ENCODE measurements around the gene TSPAN9.

DNA sequence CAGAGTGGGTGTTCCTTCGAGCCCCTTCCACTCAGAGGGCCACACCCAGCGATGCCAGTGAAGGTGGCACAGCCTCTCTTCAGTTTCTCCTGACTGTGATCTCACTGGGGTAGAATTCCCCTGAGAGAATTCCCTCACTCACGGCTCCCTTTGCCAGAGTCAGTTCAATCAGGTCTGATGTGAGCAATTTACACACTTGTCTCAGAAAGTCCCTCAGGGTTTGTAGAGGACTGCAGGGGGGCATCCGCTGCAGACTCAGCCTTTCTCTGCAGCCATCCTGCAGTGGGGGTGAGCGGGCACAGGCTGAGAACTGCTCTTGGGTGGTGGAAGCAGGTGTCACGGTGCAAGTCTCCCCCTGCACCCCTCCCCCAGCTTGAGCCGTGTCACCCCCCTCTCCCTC is 208.4 kb downstream of the TSPAN9 start:
- TF ChIP-seq, protein P1, sequence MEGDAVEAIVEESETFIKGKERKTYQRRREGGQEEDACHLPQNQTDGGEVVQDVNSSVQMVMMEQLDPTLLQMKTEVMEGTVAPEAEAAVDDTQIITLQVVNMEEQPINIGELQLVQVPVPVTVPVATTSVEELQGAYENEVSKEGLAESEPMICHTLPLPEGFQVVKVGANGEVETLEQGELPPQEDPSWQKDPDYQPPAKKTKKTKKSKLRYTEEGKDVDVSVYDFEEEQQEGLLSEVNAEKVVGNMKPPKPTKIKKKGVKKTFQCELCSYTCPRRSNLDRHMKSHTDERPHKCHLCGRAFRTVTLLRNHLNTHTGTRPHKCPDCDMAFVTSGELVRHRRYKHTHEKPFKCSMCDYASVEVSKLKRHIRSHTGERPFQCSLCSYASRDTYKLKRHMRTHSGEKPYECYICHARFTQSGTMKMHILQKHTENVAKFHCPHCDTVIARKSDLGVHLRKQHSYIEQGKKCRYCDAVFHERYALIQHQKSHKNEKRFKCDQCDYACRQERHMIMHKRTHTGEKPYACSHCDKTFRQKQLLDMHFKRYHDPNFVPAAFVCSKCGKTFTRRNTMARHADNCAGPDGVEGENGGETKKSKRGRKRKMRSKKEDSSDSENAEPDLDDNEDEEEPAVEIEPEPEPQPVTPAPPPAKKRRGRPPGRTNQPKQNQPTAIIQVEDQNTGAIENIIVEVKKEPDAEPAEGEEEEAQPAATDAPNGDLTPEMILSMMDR (IDR thresholded peaks at IDR 0.05): no peak
- no peak for TF ChIP-seq POLR2AphosphoS5 (IDR thresholded peaks at IDR 0.05; ENCODE audit: low read depth, low read length)
